Measurements from ENCODE around the gene RBM47.

The RBM47 gene

DNA sequence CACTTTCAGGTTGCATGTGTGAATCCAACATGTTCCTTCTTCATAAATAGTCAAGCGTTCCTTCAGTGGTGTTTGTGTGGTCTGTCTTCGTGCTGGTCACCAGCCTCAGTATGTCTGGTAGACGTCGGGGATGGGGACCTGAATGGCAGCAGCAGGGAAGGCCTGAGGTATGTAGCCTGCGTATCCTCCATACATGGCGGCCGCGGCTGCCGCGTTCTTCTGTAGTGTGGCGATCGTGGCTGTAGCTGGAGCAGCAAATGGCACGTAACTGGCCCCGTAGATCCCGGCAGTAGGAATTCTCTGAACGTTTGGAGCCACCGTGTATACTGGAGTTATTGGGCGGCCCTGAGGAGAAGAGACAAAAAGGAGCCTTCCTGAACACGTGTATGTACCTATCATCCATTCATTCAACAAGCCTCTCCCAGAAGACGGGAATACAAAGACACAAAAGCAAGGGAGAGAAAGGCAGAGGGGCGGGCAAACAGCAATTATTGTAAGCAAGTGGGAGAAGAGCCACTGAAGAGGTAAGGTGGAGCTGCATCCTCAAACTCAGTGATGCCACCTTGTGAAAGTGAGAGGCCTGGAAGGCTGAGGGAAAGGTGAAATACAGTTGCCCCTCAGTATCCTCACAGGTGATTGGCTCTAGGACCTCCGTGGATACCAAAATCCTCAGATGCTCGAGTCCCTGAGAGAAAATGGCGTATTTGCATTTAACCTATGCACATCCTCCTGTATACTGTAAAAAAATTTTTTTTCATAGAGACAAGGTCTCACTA is 203.7 kb downstream of the RBM47 start:
- TF ChIP-seq, protein P1, sequence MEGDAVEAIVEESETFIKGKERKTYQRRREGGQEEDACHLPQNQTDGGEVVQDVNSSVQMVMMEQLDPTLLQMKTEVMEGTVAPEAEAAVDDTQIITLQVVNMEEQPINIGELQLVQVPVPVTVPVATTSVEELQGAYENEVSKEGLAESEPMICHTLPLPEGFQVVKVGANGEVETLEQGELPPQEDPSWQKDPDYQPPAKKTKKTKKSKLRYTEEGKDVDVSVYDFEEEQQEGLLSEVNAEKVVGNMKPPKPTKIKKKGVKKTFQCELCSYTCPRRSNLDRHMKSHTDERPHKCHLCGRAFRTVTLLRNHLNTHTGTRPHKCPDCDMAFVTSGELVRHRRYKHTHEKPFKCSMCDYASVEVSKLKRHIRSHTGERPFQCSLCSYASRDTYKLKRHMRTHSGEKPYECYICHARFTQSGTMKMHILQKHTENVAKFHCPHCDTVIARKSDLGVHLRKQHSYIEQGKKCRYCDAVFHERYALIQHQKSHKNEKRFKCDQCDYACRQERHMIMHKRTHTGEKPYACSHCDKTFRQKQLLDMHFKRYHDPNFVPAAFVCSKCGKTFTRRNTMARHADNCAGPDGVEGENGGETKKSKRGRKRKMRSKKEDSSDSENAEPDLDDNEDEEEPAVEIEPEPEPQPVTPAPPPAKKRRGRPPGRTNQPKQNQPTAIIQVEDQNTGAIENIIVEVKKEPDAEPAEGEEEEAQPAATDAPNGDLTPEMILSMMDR (IDR thresholded peaks at IDR 0.05; ENCODE audit: low read depth, low read length, missing control alignments), result no peak
- no peak for DNase-seq (ENCODE audit: low read depth)
- in situ Hi-C loops (cut with HindIII; ENCODE audit: low sequenced_read_pairs), result no loop called here
- no peak overlapping the region for H3K4me3 ChIP-seq (ENCODE audit: low read depth, low read length)

DNA sequence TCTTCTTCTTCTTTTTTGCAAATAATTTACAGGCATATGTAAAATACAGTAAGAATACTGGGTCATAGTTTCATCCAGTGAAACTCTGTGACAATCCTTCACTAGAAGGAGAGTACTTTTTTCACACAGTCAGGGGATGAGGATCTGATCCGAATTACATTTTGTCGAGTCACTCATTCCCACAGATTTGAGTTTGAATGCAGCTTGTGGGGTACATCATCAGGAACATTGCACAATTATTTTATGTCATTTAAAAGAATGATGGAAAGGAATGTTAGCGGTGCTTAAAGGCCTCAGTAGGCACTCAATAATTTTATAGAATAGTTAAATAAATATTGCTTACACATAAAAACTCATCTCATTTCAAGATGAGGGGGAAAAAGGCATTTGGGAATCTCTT is 205.9 kb downstream of the RBM47 start:
- no peak for DNase-seq (ENCODE audit: low read depth)
- in situ Hi-C loops (cut with HindIII; ENCODE audit: low sequenced_read_pairs), result no loop called here
- TF ChIP-seq, protein P1 (IDR thresholded peaks at IDR 0.05; ENCODE audit: low read depth, low read length, missing control alignments), result no peak
- no peak overlapping the region for H3K4me3 ChIP-seq (ENCODE audit: low read depth, low read length)

DNA sequence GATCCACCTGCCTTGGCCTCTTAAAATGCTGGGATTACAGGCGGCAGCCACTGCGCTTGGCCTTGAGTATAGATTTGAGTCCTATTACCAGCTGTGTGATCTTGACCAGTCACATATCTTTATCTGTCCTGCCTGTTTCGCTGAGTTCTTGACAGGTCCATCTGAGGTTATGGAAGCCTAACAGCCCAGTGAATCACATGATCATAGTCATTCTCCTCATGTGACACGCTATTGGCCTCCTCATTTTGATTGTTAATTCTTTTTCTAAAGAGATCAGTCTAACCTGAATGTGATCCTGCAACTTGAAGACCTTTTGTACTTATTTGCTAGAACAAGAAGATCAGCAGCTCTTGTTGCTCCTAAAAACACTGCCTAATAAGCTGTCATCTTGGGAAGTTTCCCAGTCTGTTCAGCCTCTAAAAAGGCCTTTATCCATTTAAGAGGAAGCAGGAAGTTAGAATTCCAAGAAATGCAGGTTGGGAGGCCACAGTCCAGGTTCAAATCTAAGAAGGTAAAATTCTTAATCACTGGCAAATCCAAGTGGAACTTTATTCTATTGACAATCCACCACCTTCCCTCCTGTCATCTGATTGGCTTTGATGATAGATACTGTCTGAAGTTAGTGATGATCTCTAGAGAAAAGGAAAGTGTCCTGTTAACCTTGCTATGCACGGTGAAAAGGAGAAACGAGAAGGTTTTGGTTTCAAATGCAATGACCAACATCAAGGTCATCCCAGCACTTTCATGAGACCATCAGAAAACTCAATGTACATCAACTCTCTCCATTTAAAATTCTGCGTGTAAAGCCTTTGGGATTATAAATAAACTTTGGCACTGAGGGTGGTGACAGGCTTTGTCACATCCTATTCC is 207.6 kb downstream of the RBM47 start:
- DNase-seq (ENCODE audit: low read depth), result no peak
- TF ChIP-seq, protein P1 (IDR thresholded peaks at IDR 0.05; ENCODE audit: low read depth, low read length, missing control alignments), result no peak
- no peak overlapping the region for H3K4me3 ChIP-seq (ENCODE audit: low read depth, low read length)
- in situ Hi-C loops (cut with HindIII; ENCODE audit: low sequenced_read_pairs), result no loop called here

DNA sequence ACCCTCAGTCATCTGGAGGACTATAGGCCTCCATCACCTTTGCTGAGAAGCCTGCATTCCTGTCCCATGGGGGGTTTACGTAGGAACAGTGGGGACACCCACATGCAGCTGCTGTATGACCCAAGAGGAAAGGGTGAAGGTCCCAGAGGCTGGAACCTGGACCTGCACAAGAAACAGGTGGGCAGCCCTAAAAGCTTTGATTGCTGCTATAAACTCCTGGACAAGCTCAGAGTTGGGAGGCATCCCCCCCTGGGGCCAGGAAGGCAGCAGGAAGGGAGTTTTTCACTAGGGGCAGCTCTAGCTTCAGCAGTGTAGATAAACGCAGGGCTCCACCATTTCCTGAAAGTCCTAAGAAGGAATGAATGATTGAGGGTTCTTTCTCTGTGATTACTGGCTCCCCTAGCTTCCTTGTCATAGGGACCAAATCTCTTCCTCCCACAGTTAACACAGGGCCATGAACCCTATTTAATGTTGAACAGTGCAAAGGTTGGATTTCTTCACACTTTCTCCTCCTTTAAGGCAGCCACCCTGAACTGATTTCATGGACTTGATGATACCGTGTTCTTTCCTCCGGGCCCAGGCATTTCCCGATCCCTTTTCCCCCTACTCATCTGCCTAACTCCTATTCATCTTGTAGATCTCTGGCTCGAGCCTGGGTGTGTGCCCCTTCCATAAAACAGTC is 210.3 kb downstream of the RBM47 start:
- no peak for DNase-seq (ENCODE audit: low read depth)
- TF ChIP-seq, protein P1 (IDR thresholded peaks at IDR 0.05; ENCODE audit: low read depth, low read length, missing control alignments), result no peak
- in situ Hi-C loops (cut with HindIII; ENCODE audit: low sequenced_read_pairs), result no loop called here
- no peak overlapping the region for H3K4me3 ChIP-seq (ENCODE audit: low read depth, low read length)

DNA sequence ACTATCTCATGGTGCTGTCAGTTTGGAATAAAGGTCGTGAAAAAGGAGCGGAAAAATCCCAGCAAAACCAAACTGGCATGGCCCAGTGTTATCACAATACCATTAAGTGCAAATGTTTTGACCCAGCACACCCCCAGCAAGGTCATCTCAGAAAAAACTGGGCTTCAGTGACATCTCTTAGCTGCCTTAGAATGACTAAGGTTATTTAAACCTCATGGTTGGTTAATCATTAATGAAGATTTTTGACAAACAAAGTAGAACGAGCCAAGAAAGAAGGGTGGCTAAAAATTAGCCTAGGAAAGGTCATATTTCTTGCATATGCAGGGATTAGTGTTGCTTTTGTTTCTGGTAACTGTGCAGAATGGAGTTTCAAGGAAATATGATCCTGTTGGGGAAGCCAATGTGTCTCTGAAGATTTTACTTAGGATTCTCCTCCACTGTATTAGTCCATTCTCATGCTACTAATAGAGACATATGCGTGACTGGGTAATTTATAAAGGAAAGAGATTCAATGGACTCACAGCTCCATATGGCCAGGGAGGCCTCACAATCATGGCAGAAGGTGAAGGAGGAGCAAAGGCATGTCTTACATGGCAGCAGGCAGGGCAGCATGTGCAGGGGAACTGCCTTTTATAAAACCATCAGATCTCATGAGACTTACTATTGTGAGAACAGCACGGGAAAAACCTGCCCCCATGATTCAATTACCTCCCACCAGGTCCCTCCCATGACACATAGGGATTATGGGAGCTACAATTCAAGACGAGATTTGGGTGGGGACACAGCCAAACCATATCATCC is 211.0 kb downstream of the RBM47 start:
- no peak overlapping the region for H3K4me3 ChIP-seq (ENCODE audit: low read depth, low read length)
- TF ChIP-seq, protein P1 (IDR thresholded peaks at IDR 0.05; ENCODE audit: low read depth, low read length, missing control alignments), result no peak
- DNase-seq (ENCODE audit: low read depth), result no peak
- in situ Hi-C loops (cut with HindIII; ENCODE audit: low sequenced_read_pairs), result no loop called here

DNA sequence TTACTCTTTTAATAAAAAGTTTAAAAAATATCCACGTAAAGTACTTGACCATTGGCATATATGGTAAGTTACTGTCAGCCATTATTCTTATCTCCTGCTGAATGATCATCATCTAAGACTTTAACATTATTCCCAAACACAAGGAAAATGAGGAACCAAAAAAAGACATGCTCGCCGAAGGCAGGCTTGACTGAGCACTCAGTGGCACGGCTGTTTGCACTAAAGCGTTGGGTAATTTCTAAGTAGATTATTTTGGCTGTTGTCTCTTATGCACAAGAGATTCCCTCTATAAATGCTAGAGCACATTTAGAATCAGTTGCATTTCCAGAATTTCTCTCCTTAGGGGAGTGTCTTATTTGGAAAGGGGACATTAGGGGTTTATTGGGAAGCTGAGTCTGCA is 211.7 kb downstream of the RBM47 start:
- in situ Hi-C loops (cut with HindIII; ENCODE audit: low sequenced_read_pairs), result no loop called here
- TF ChIP-seq, protein P1 (IDR thresholded peaks at IDR 0.05; ENCODE audit: low read depth, low read length, missing control alignments), result no peak
- no peak overlapping the region for H3K4me3 ChIP-seq (ENCODE audit: low read depth, low read length)
- no peak for DNase-seq (ENCODE audit: low read depth)

All from astrocyte of the cerebellum (primary cell).